ENCODE measurements around the gene ASNSD1.
"Not testable (repeated sequence)": the region's sequence is repeated elsewhere in the genome, so short reads cannot be mapped to it uniquely, and the experiment has no call there.

Gene ASNSD1

DNA sequence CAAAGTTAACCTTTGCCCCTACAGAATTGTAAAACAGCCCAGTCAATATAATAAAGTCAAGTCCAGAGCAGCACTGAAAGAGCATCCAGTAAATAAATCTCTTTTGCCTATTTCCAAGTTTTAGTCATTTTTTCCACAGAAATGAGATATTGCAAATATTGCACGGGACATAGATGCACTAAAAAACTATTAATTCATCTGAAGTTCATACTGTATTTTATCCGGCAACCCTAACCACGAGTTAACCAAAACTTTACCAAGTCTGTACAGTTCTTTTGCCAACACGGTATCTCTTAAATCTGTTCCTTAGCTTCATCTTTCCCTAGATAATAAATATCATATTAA, 484 bp upstream of the ASNSD1 start:
- Histone ChIP-seq H3K4me1 (ENCODE audit: insufficient read depth, low read length) (0 out of 2 replicates have a peak, but pooled peaks cover 3% of the 10 kb centered on the region), H3K36me3 (ENCODE audit: insufficient read depth, low read length) (no peaks in the 10 kb centered on the region), H3K9me3 (ENCODE audit: control insufficient read depth, insufficient read depth, low read length) (no peaks in the 10 kb centered on the region), H3K9ac (ENCODE audit: low read depth, low read length) (no peak overlapping the region)

DNA sequence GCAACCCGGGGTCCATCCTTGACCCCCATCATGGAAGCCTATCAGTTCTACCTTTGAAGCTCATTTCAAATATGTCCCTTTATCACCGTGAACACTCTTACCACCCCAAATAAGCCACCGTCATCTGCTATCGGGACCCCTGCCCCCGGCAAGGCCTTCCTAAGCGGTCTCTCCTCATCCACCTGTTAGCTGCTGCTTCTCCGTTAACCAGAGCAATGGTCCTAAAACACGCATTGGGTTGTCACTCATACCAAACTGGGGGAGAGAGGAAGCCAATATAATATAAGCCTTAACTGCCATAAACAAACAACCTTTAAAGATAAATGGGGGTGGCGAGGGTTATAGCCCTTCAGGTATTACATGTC, 680 bp downstream of the ASNSD1 start:
- Histone ChIP-seq H3K36me3 (ENCODE audit: insufficient read depth, low read length) (no peaks in the 10 kb centered on the region), H3K9ac (ENCODE audit: low read depth, low read length) (peak overlapping the region; percentile 87), H3K9me3 (ENCODE audit: control insufficient read depth, insufficient read depth, low read length) (no peaks in the 10 kb centered on the region), H3K4me1 (ENCODE audit: insufficient read depth, low read length) (0 out of 2 replicates have a peak, but pooled peaks cover 3% of the 10 kb centered on the region)

DNA sequence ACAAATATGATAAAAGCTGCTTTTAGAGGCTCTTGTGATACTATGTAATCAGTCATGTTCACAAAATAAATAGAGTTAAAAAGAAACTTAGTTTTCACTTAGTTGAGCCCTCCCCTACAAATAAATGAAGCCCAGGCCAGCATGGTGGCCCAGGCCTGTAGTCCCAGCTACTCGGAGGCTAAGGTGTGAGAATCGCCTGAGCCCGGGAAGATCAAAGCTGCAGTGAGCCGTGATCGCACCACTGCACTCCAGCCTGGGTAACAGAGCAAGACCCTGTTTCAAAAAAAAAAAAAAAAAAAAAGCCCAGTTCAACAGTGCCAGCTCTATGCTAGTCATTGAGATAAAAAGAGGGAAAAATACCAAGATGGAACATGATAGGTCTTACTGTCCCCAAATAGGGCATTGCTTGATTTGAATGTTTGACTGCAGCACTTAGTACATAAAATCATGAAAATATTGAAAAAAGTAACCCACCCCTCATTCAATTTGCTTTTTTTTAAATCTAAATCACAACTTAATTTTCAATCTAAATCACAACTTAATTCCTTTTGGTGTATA, 1.5 kb downstream of the ASNSD1 start:
- Histone ChIP-seq H3K36me3 (ENCODE audit: insufficient read depth, low read length) (peaks cover 7% of the 10 kb centered on the region; the same call in 1 of the 2 replicates), H3K9me3 (ENCODE audit: control insufficient read depth, insufficient read depth, low read length) (no peaks in the 10 kb centered on the region), H3K9ac (ENCODE audit: low read depth, low read length) (no peak overlapping the region), H3K4me1 (ENCODE audit: insufficient read depth, low read length) (0 out of 2 replicates have a peak, but pooled peaks cover 3% of the 10 kb centered on the region)

DNA sequence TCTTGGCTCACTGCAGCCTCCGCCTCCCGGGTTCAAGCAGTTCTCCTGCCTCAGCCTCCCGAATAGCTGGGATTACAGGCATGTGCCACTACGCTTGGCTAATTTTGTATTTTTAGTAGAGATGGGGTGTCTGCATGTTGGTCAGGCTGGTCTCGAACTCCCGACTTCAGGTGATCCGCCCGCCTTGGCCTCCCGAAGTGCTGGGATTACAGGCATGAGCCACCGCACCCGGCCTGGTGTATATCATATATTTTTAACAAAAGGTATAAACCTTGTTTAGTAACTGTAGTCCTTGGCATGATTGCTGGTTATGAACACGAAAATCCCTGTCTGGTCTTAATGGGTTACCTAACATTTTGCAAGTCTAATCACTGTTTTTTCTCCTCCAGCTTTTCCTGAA, 2.1 kb downstream of the ASNSD1 start:
- H3K9ac ChIP-seq (ENCODE audit: low read depth, low read length); H3K4me1 ChIP-seq (ENCODE audit: insufficient read depth, low read length); H3K9me3 ChIP-seq (ENCODE audit: control insufficient read depth, insufficient read depth, low read length): not testable (repeated sequence)
- peaks cover 12% of the 10 kb centered on the region for H3K36me3 ChIP-seq (ENCODE audit: insufficient read depth, low read length)

DNA sequence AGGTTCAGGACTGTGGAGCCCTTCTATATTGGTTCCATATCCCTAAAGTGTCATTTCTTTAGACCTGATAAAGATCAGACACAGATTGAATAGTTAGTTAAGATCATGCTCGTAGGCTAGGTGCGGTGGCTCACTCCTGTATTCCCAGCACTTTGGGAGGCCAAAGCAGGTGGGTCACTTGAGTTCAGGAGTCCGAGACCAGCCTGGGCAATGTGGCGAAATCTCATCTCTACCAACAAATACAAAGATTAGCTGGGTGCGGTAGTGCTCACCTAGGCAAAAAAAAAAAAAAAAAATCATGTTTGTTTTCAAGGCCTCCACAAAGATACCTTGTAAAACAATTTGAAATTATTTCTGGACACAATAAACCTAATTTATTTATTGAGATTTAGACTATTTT, 8.7 kb downstream of the ASNSD1 start:
- H3K4me1 ChIP-seq (ENCODE audit: insufficient read depth, low read length), result peaks cover 4% of the 10 kb centered on the region; the same call in 1 of the 2 replicates
- H3K9ac ChIP-seq (ENCODE audit: low read depth, low read length), result no peak overlapping the region
- H3K36me3 ChIP-seq (ENCODE audit: insufficient read depth, low read length), result peaks cover 14% of the 10 kb centered on the region
- H3K9me3 ChIP-seq (ENCODE audit: control insufficient read depth, insufficient read depth, low read length), result no peaks in the 10 kb centered on the region

DNA sequence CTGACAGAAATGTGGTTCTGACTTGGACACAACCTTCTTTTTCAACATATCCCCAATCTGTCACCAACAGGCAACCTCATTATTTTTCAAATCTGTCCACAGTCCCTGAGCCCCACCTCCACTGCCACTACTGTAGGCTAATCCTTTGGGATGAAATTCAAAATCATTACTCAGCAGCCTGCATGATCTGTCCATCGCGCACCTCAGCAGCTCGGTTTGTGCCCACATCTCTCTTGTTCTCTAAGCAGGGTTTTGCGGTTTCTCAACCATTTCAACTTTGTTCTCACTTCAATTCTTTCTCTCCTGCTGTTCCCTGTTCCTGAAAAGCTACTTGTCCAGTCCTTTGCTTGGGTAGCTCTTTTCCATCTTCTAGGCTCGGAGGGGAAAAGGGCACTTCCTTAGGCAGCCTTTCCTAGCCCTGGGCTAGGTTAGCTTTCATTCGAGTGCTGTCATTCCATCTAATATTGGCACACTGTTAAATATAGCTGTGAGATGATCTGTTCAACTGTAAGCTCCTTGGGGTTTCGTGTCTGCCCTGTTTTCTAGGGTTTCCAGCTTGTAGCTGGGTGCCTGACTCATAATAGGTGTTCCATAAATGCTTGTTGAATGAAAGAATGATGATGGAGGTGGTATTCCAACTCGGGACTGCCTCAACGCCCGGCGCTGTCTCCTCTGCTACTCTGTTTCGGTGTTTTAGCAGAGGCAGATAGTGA, 12.6 kb downstream of the ASNSD1 start:
- no peaks in the 10 kb centered on the region for H3K9me3 ChIP-seq (ENCODE audit: control insufficient read depth, insufficient read depth, low read length)
- H3K36me3 ChIP-seq (ENCODE audit: insufficient read depth, low read length), result 0 out of 2 replicates have a peak, but pooled peaks cover 2% of the 10 kb centered on the region
- H3K4me1 ChIP-seq (ENCODE audit: insufficient read depth, low read length), result peaks cover 4% of the 10 kb centered on the region; the same call in 1 of the 2 replicates
- peak overlapping the region; percentile 20 for H3K9ac ChIP-seq (ENCODE audit: low read depth, low read length)

DNA sequence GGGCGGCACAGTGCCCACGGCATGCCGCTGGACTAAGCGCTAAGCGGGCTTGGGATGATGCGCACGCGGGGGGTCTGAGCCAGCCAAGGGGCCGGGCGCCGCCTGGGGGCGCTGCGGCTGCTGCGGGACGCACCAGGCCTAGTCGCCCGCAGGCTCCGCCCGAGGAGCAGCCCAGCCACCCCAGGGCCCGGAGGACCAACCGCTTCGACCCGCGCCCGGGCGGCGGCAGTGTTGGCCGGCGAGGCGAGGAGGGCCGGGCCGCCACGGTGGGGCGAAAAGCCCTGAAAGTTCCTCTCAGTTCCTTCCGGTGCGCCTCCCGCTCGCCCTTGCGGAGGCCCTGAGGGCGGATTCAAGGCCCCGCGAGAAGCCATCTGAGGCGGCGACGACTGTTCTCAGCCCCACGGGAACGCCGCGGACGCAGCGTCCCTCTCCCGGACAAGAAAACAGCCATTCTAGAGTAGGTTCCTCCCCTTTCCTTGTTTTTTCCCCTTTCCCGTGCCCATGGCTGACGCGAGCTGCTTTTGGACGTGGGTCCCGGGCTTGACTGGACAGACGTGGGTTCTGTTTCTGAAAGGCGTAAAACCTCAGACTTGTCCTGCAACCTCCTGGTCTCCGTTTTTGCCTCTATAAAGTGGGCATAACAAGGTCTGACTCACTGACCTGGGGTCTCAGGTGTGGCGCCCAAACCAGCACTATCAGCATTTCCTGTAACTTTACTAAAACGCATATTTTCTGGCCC, 13.3 kb downstream of the ASNSD1 start, which contains the start of gene ANKAR:
Gene ANKAR (plus strand): TSS at position 297 of the 739 bp plus-strand sequence. CDS start 1,821 bp downstream, outside the sequence.
- H3K4me1 ChIP-seq (ENCODE audit: insufficient read depth, low read length), result peaks cover 4% of the 10 kb centered on the region; the same call in 1 of the 2 replicates
- H3K36me3 ChIP-seq (ENCODE audit: insufficient read depth, low read length), result 0 out of 2 replicates have a peak, but pooled peaks cover 2% of the 10 kb centered on the region
- peak within 1 kb of the TSS; percentile 73 for H3K9ac ChIP-seq (ENCODE audit: low read depth, low read length)
- H3K9me3 ChIP-seq (ENCODE audit: control insufficient read depth, insufficient read depth, low read length), result no peaks in the 10 kb centered on the region

DNA sequence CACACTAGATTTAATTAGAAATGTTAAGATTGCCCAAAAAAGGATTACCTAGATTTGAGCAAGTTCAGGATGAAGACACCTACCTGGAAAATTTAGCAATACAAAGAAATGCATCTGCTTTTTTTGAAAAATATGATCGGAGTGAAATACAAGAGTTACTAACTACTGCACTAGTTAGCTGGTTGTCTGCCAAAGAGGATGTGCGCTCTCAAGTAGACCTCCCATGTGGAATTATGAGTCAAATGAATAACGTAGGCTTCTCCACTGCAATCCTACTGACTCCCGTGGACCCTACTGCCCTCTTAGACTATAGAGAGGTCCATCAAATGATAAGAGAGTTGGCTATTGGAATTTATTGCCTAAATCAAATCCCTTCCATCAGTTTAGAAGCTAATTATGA, 15.2 kb downstream of the ASNSD1 start:
- Histone ChIP-seq H3K9me3 (ENCODE audit: control insufficient read depth, insufficient read depth, low read length) (no peaks in the 10 kb centered on the region), H3K9ac (ENCODE audit: low read depth, low read length) (no peak overlapping the region), H3K36me3 (ENCODE audit: insufficient read depth, low read length) (0 out of 2 replicates have a peak, but pooled peaks cover 2% of the 10 kb centered on the region)

DNA sequence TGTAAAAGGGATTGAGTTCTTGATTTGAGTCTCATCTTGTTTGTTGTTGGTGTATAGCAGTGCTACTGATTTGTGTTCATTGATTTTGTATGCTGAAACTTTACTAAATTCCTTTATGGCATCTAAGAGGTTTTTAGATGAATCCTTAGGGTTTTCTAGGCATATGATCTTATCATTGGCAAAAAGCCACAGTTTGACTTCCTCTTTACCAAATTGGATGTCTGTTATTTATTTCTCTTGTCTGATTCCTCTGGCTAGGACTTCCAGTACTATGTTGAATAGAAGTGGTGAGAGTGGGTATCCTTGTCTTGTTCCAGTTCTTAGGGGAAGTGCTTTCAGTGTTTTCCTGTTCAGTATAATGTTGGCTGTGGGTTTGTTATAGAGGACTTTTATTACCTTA, 18.0 kb downstream of the ASNSD1 start:
- no peaks in the 10 kb centered on the region for H3K4me1 ChIP-seq (ENCODE audit: insufficient read depth, low read length)
- no peaks in the 10 kb centered on the region for H3K36me3 ChIP-seq (ENCODE audit: insufficient read depth, low read length)
- H3K9ac ChIP-seq (ENCODE audit: low read depth, low read length), result no peak overlapping the region
- no peaks in the 10 kb centered on the region for H3K9me3 ChIP-seq (ENCODE audit: control insufficient read depth, insufficient read depth, low read length)

More for the DNA sequence above, 15.2 kb downstream of the ASNSD1 start:
- H3K4me1 ChIP-seq (ENCODE audit: insufficient read depth, low read length), result peaks cover 4% of the 10 kb centered on the region; the same call in 1 of the 2 replicates

DNA sequence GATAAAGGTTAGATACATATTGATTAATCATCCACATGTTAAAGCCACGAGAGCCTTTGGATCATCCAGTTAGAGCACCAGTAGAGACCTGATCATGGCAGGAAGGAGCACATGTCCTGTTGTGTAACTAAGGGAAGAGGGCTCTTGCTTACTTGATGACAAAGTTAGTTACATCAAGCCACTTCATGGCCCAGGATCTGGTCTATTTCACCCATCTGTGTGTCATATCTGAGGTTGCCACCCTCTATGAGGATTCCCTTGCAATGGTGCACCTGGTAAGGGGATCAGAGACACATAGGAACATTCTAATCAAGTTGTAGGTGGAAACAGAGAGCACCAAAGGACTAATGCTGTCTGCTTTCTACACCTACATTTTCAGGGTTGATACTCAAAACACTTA, 19.9 kb downstream of the ASNSD1 start:
- Histone ChIP-seq H3K36me3 (ENCODE audit: insufficient read depth, low read length) (no peaks in the 10 kb centered on the region), H3K9ac (ENCODE audit: low read depth, low read length) (no peak overlapping the region), H3K9me3 (ENCODE audit: control insufficient read depth, insufficient read depth, low read length) (no peaks in the 10 kb centered on the region), H3K4me1 (ENCODE audit: insufficient read depth, low read length) (no peaks in the 10 kb centered on the region)

DNA sequence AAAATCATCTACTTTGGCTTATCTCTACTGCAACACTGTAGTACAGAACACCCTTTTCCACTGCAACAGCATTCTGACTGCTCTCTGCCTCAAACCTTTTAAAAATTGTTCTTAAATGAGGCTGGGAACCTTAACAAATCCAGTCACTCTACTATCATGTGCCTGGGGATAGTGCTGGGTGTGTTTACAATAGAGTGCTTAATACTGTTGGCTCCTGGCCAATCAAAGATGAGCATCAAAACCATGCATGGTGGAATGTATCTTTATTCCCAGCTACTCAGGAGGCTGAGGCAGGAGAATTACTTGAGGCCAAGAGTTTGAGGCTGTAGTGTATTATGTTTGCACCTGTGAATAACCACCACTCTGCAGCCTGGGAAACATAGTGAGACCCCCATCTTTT, 20.6 kb downstream of the ASNSD1 start:
- H3K9me3 ChIP-seq (ENCODE audit: control insufficient read depth, insufficient read depth, low read length), result no peaks in the 10 kb centered on the region
- H3K36me3 ChIP-seq (ENCODE audit: insufficient read depth, low read length), result no peaks in the 10 kb centered on the region
- H3K4me1 ChIP-seq (ENCODE audit: insufficient read depth, low read length), result no peaks in the 10 kb centered on the region
- no peak overlapping the region for H3K9ac ChIP-seq (ENCODE audit: low read depth, low read length)

DNA sequence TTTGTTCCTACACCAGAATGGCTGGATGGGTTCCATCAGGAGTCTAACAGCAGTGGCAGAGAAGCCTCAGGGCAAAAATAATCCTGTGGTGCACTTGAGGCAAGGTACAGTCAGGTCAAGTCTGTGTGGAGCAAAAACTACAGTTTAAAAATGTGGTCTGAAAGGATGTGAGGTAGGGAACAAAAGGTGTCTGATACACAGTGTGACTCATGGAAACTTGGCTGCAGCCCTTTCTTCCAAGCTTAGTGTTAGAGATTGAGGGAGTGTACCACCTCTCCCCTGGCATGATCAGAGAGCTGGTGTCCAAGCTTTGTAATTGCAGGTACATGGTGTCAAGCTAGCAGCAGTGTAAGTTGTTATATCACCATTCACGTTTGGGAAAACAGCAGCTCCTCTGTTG, 22.1 kb downstream of the ASNSD1 start:
- no peaks in the 10 kb centered on the region for H3K9me3 ChIP-seq (ENCODE audit: control insufficient read depth, insufficient read depth, low read length)
- H3K36me3 ChIP-seq (ENCODE audit: insufficient read depth, low read length), result no peaks in the 10 kb centered on the region
- no peak overlapping the region for H3K9ac ChIP-seq (ENCODE audit: low read depth, low read length)
- H3K4me1 ChIP-seq (ENCODE audit: insufficient read depth, low read length), result no peaks in the 10 kb centered on the region

DNA sequence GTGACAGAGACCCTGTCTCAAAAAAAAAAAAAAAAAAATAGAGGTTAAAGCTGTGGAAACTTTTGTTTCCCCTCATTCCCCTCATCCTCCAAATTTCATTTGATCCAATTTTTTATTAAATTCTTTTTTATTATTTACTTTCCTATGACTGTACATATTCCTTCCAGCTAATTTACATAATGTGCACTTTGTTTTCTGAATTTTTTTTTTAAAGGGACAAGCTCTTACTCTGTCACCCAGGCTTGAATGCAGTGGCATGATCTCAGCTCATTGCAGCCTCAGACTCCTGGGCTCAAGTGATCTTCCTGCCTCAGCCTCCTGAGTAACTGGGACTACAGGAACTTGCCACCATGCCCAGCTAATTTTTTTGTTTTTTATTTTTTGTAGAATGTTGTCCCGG, 23.6 kb downstream of the ASNSD1 start:
- Histone ChIP-seq H3K4me1 (ENCODE audit: insufficient read depth, low read length) (no peaks in the 10 kb centered on the region), H3K9ac (ENCODE audit: low read depth, low read length) (no peak overlapping the region), H3K36me3 (ENCODE audit: insufficient read depth, low read length) (no peaks in the 10 kb centered on the region), H3K9me3 (ENCODE audit: control insufficient read depth, insufficient read depth, low read length) (no peaks in the 10 kb centered on the region)

DNA sequence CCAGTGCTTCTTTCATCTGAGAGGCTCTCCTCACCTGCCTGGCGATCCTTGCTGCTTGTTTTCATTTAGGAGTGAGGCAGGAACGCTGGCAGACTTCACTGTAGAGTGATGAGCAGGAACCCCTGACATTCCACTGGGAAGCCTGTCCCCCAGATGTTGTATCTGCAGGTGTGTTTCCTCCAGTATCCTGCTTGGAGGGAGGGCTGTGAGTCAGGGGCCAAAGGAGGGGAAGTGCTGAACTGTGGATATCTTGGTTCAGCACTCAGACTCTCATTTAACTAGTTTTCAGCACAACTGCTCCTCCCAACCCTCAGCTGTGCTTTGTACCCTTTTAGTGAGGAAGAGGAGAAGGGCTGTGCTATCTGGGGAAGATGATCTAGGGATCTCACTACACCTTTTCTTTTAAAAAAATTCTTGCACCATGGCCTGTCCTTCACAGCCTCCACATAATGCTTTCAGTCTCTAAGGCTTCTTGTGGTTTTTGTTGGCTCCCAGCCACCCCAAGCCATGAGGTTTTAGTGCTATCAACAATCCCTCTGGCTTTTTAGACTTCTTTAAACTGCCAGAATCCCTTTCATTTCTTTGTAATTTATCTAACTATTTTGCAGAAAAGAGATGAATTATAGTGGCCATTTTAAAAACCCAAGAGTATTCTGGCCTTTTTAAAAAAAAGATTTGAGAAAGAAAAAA, 24.4 kb downstream of the ASNSD1 start:
- Histone ChIP-seq H3K9me3 (ENCODE audit: control insufficient read depth, insufficient read depth, low read length) (no peaks in the 10 kb centered on the region), H3K4me1 (ENCODE audit: insufficient read depth, low read length) (no peaks in the 10 kb centered on the region), H3K9ac (ENCODE audit: low read depth, low read length) (no peak overlapping the region), H3K36me3 (ENCODE audit: insufficient read depth, low read length) (no peaks in the 10 kb centered on the region)

Measured in ES-I3 (cell line).